Activated naive CD4-positive, alpha-beta T cell treated with anti-CD3 and anti-CD28 coated beads, Interleukin-2, amount 50 U/mL, for 24 hours (primary cell): ENCODE measurements around the gene TMPRSS9.

Experiments
- H3K27ac Mint-ChIP-seq: one replicate; pipeline ENCODE4 v1.8.0; 2021; ENCODE audit warnings: mild to moderate bottlenecking, mixed read lengths
- H3K27me3 Mint-ChIP-seq: one replicate; pipeline ENCODE4 v1.8.0; 2021; ENCODE audit warnings: mixed read lengths
- H3K36me3 Mint-ChIP-seq: one replicate; pipeline ENCODE4 v1.8.0; 2021; ENCODE audit warnings: mixed read lengths
- H3K4me1 Mint-ChIP-seq: one replicate; pipeline ENCODE4 v1.8.0; 2021; ENCODE audit warnings: mixed read lengths
- H3K4me3 Mint-ChIP-seq: one replicate; pipeline ENCODE4 v1.8.0; 2021; ENCODE audit warnings: mild to moderate bottlenecking, mixed read lengths
- H3K9me3 Mint-ChIP-seq: one replicate; pipeline ENCODE4 v1.8.0; 2021; ENCODE audit warnings: mixed read lengths

The TMPRSS9 gene

DNA sequence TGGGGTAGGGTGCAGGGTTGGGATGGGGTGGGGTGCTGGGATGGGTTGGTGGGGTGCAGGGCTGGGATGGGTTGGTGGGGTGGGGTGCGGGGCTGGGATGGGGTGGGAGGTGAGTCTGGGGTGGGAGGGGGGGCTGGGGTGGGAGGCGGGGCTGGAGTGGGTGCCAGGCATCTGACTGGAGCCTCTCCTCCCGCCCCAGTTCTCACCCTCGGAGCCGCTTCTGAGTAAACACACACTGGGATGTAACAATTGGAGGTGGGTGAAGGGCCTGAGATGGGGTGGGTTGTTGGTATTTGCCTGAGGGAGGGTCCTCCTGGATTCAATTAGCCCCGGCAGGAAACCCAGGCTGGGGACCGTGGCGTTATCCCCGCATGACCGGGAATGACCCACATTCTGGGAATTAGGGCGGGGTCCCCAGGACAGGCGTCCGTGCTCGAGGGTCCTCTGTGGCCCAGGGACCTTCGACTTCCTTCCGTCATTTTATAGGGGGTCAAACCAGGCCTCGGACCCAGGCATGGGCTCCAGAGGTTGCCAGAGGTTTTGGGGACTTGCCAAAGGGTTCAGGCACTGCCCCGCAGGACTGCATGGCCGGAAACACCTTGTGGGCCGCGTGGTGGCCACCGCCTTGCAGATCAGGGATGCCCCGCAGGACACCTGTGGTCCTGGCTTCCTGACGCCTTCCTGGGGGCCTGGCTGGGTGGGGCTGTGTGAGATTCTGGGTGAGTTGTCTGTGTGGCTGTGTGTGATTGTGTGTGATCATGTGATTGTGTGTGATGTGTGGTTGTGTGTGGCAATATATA, 1.4 kb downstream of the TMPRSS9 start:
- H3K9me3 Mint-ChIP-seq, result no peaks in the 10 kb centered on the region
- H3K4me3 Mint-ChIP-seq, result no peak overlapping the region
- H3K27ac Mint-ChIP-seq, result no peak overlapping the region
- peaks cover 5% of the 10 kb centered on the region for H3K4me1 Mint-ChIP-seq
- H3K36me3 Mint-ChIP-seq, result no peaks in the 10 kb centered on the region
- peaks cover 9% of the 10 kb centered on the region for H3K27me3 Mint-ChIP-seq

DNA sequence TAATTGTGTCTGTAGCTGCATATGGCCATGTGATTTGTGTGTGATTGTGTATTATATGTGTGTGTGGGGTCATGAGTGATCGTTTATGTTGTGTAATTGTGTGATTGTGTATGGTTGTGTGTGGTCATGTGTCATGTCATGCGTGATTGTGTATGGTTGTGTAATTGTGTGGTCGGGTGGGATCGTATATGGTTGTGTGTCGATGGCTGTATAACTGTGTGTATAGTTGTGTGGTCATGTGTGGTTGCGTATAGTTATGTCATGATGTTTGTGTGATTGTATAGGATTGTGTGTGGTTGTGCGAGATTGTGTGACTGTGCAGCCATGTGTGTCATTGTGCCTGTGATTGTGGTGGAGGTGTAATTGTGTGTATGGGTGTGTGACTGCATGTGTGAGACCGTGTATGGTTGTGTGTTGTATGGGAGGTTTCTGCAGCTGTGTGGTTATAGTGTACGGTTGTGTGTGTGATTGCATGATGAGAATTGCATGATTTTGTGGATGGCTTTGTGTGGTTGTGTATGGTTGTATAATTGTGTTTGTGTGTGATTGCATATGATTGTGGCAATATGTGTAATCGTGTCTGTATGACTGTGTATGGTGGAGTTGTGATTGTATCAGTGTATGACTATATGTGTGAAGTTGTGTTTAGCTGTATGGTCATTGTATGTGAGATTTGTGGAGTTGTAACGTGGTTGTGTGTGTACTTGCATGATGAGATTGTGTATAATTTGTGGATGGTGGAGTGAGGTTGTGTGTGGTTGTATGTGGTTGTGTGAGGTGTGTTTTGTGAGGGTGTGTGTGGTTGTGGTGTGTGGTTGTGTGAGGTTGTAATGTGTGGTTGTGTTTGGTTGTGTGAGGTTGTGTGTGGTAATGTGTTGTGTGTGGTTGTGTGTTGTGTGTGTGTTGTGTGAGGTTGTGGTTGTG, 2.2 kb downstream of the TMPRSS9 start:
- Mint-ChIP-seq H3K27me3 (peaks cover 9% of the 10 kb centered on the region), H3K27ac (no peak overlapping the region), H3K4me3 (no peak overlapping the region), H3K4me1 (peaks cover 5% of the 10 kb centered on the region), H3K9me3 (no peaks in the 10 kb centered on the region), H3K36me3 (no peaks in the 10 kb centered on the region)

DNA sequence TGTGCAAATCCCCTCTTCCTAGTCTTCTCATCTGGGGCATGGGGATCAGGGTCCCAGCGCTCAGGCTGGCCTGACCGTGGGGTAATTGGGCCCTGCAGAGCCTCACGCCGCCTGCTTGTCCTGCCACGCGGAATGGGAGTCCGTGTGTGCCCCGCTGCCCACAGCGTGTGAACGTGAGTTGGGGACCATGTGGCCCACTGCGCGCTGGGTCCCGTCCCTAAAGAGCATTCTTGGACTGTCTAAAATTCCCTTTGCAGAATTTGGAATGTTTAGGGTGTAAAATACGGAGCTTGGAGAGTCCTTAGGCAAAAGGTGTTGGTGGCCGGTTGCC, 2.9 kb downstream of the TMPRSS9 start:
- Mint-ChIP-seq H3K27ac (no peak overlapping the region), H3K4me1 (peaks cover 5% of the 10 kb centered on the region), H3K27me3 (peaks cover 9% of the 10 kb centered on the region), H3K4me3 (no peak overlapping the region), H3K9me3 (no peaks in the 10 kb centered on the region), H3K36me3 (no peaks in the 10 kb centered on the region)

DNA sequence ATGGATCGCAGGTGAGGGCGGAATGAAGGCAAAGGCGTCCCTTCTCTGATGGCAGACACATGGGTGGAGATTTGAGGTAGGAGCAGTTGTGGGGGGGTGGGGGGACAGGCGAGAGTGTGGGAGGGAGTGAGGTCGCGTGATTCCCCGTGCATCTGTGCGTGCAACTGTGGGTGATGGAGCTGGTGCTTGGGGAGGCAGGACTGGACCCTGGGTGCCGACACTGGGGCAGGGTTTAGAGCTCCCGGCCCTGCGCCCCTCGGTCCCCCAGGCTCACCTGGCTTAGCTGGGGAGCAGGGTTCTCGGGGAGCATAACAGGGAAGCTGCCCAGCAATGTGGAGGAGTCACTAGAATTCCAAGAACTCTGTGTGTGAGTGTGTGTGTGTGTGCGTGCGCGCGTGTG, 3.4 kb downstream of the TMPRSS9 start:
- H3K4me3 Mint-ChIP-seq, result no peak overlapping the region
- H3K27me3 Mint-ChIP-seq, result peaks cover 9% of the 10 kb centered on the region
- no peaks in the 10 kb centered on the region for H3K9me3 Mint-ChIP-seq
- peaks cover 5% of the 10 kb centered on the region for H3K4me1 Mint-ChIP-seq
- no peak overlapping the region for H3K27ac Mint-ChIP-seq
- no peaks in the 10 kb centered on the region for H3K36me3 Mint-ChIP-seq

DNA sequence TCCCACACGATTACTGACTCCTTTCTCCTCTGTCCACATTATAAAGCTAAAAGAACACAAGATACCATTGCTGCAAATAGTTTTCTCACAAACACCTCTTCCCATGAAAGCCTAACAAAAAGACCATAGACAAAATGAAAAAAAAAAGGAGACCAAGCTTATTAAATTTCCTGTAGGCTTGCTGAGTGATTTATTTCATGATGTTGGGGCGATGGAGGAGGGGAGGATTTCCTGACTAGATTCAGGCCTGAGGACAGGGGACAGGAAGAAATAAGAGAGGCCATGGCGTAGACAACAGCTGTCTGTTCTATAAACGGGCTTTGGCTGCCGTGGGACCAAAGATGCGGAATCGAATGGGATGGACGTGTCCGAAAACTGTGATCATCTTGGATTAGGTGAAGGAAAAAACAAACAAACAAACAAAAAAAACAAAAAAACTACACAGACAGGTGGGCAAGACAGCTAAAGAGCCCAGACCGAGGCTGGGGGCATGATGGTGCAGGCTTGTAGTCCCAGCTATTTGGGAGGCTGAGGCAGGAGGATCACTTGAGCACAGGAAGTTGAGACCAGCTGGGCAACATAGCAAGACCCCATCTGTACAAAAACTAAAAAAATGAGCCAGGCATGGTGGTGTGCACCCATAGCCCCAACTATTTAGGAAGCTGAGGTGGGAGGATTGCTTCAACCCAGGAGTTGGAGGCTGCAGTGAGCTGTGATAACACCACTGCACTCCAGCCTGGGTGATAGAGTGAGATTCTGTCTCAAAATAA, 5.3 kb downstream of the TMPRSS9 start:
- no peak overlapping the region for H3K4me3 Mint-ChIP-seq
- peaks cover 9% of the 10 kb centered on the region for H3K27me3 Mint-ChIP-seq
- H3K36me3 Mint-ChIP-seq, result no peaks in the 10 kb centered on the region
- H3K27ac Mint-ChIP-seq, result no peak overlapping the region
- no peaks in the 10 kb centered on the region for H3K9me3 Mint-ChIP-seq
- peaks cover 4% of the 10 kb centered on the region for H3K4me1 Mint-ChIP-seq

DNA sequence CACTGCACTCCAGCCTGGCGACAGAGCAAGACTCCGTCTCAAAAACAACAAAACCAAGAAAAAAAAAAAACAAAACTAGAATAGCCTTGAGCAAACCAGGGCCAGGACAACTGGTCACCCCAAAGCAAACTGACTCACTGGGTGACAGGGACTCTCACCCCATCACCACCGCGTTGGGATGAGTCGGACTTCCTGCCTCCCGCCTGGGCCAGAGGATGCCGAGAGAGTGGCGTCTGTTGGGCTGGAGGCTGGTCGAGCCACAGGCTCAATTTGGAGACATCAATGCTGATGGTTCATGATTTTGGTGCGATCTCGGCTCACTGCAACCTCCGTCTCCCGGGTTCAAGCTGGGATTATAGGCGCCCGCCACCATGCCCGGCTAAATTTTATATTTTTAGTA, 11.6 kb downstream of the TMPRSS9 start:
- Mint-ChIP-seq H3K4me1 (no peaks in the 10 kb centered on the region), H3K4me3 (no peak overlapping the region), H3K9me3 (no peaks in the 10 kb centered on the region), H3K27ac (no peak overlapping the region), H3K36me3 (no peaks in the 10 kb centered on the region), H3K27me3 (no peaks in the 10 kb centered on the region)

DNA sequence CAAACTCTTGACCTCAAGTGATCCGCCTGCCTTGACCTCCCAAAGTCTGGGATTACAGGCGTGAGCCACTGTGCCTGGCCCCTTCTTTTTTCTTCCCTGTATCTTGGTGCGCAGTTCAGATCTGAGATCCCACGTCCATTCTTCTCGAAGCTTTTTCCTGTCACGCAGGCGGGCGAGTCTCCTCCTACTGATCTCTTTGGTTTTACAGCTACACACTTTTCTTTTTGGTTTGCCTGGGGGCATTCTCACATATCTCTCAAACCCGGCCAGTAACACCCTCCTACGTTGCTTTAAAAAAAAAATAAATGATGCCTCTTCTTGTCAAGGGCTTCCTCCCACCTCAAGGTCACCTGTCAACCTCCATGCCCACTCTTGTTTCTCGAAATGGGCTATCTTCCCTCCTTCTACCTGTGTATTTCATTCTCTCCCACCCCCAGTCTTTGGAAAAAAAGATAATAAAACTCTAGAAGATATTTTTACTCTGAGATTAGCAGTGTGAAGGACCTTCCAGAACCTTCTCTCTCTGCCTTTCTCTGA, 12.1 kb downstream of the TMPRSS9 start:
- H3K36me3 Mint-ChIP-seq, result no peaks in the 10 kb centered on the region
- H3K27ac Mint-ChIP-seq, result no peak overlapping the region
- no peaks in the 10 kb centered on the region for H3K4me1 Mint-ChIP-seq
- H3K4me3 Mint-ChIP-seq, result no peak overlapping the region
- no peaks in the 10 kb centered on the region for H3K27me3 Mint-ChIP-seq
- H3K9me3 Mint-ChIP-seq, result no peaks in the 10 kb centered on the region

DNA sequence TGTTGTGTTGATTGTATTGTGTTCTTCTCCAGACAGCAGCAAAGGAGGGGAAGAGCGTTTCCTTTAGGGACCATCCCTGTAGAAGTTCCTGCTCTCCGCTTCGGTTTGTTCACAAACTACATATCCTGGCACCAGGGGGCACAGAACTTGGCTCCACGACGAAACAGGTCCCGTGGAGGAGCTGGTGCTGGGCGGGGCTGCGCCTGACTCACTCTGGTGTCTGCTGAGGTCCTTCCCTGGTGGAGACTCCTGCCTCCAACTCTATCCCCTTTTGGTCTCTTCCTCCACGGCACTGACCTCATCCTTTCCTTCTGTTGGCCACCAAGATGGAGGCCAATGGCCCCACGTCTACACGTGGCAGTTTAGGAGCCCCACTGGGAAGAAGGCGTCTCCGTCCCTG, 14.7 kb downstream of the TMPRSS9 start:
- H3K27ac Mint-ChIP-seq, result no peak overlapping the region
- H3K9me3 Mint-ChIP-seq, result no peaks in the 10 kb centered on the region
- H3K4me3 Mint-ChIP-seq, result no peak overlapping the region
- H3K27me3 Mint-ChIP-seq, result no peaks in the 10 kb centered on the region
- no peaks in the 10 kb centered on the region for H3K4me1 Mint-ChIP-seq
- peaks cover 4% of the 10 kb centered on the region for H3K36me3 Mint-ChIP-seq

DNA sequence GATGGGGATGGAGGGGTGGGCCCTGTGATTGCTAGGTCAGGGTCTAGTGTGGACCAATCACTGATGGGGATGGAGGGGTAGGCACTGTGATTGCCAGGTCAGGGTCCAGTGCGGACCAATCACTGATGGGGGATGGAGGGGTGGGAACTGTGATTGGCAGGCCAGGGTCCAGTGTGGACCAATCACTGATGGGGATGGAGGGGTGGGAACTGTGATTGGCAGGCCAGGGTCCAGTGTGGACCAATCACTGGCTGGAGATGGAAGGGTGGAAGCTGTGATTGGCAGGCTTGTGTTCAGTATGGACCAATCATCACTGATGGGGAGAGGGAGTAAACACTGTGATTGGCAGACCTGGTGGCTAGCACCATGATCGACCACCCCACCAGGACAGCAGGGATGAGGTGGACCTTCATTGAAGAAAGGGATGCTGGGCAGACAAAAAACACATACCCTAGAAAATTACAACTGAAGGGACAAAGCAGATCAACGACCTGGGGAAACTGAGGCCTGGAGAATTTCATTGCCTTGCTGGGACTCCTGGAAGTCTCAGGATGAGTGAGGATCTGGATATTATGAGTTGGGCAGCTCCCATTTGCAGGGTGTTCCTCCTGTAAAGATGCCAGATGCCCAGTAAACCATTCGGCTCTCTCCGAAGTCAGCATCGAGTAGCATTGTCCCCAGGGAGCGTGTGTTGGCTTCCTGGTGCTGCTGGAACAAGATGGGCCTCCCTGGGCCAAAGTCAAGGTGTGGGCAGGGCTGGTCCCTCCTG, 15.5 kb downstream of the TMPRSS9 start:
- Mint-ChIP-seq H3K4me3 (no peak overlapping the region), H3K9me3 (no peaks in the 10 kb centered on the region), H3K27ac (peak overlapping the region; percentile 55), H3K27me3 (no peaks in the 10 kb centered on the region), H3K36me3 (peaks cover 4% of the 10 kb centered on the region), H3K4me1 (no peaks in the 10 kb centered on the region)

DNA sequence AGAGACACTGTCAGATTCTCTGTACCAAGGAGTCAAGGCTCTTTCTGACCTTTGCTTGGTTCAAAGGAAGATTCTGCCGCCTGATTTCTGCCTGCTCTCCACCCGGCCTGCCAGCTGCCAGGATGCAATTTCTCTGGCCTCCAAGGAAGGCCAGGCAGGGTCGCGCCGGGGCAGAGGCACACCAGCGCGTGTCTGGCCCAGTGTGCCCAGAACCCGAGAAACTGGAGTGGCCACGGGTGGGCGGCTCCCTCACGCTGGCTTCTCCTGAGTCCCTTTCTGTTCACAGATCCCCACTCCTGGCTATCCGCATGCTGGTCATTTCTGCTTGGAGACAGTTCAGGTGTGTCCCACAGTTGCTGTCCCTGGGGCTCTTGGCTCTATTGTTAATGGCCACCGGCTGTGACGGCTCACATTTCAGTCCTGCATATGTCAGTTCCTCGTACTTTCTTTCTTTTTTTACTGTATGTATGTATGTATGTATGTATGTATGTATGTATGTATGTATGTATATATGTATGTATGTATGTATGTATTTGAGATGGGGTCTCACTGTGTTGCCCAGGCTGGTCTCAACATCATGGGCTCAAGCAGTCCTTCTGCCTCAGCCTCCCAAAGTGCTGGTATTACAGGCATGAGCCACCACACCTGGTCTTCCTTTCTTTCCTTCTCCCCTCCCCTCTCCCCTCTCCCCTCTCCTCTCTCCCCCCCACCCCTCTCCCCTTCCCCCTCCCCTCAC, 16.9 kb downstream of the TMPRSS9 start:
- H3K36me3 Mint-ChIP-seq, result peaks cover 4% of the 10 kb centered on the region
- no peaks in the 10 kb centered on the region for H3K4me1 Mint-ChIP-seq
- H3K9me3 Mint-ChIP-seq, result no peaks in the 10 kb centered on the region
- H3K4me3 Mint-ChIP-seq, result no peak overlapping the region
- H3K27me3 Mint-ChIP-seq, result no peaks in the 10 kb centered on the region
- H3K27ac Mint-ChIP-seq, result no peak overlapping the region

DNA sequence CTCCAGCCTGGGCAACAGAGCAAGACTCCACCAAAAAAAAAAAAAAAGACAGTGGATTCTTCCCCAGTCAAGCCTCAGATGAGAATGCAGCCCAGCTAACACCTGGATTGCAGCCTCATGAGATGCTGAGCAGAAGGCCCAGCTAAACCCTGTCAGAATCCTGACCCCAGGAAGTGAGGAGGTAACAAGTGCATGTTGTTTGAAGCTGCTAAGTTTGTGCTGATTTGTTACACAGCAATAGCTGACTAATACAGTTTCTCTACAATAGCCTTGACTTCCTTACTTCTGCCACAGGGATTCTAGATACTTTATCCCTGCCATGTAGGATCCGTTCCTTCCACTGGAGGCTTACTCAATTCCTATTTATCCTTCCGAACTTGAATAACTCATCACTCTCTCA, 20.5 kb downstream of the TMPRSS9 start:
- Mint-ChIP-seq H3K27ac (no peak overlapping the region), H3K36me3 (peaks cover 4% of the 10 kb centered on the region), H3K4me1 (no peaks in the 10 kb centered on the region), H3K9me3 (no peaks in the 10 kb centered on the region), H3K27me3 (no peaks in the 10 kb centered on the region), H3K4me3 (no peak overlapping the region)

DNA sequence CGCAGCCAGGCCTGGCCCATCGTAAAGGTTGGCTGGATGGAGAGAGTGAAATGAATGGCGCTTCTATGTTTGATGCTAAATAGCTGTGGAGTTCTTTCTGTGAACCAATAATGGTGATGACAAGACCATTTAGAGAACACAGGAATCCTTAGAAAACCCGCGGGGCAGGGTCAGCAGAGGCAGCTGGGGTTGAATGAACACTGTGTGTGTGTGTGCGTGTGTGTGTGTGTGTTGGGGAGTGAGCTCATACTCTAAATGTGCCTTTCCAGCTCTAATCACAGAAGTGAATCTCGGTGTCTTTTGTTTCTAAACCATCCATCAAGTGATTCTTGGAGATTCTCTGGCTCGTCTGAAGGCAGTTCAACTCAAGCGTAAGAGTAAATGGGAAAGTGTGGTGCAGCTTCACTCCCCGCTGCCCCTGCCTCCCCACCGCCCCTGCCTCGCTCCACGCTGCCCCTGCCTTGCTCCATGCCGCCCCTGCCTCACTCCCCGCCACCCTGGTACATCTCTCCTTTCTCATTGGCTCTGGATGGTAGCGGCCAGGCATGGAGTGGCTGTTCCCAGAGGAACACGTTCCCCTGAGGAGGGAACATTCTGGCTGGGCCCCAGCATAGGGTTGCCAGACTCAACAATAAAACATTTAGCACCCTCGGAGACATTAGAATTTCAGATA, 21.2 kb downstream of the TMPRSS9 start:
- H3K27ac Mint-ChIP-seq, result no peak overlapping the region
- no peaks in the 10 kb centered on the region for H3K9me3 Mint-ChIP-seq
- H3K4me1 Mint-ChIP-seq, result no peaks in the 10 kb centered on the region
- H3K4me3 Mint-ChIP-seq, result no peak overlapping the region
- no peaks in the 10 kb centered on the region for H3K27me3 Mint-ChIP-seq
- peaks cover 4% of the 10 kb centered on the region for H3K36me3 Mint-ChIP-seq

DNA sequence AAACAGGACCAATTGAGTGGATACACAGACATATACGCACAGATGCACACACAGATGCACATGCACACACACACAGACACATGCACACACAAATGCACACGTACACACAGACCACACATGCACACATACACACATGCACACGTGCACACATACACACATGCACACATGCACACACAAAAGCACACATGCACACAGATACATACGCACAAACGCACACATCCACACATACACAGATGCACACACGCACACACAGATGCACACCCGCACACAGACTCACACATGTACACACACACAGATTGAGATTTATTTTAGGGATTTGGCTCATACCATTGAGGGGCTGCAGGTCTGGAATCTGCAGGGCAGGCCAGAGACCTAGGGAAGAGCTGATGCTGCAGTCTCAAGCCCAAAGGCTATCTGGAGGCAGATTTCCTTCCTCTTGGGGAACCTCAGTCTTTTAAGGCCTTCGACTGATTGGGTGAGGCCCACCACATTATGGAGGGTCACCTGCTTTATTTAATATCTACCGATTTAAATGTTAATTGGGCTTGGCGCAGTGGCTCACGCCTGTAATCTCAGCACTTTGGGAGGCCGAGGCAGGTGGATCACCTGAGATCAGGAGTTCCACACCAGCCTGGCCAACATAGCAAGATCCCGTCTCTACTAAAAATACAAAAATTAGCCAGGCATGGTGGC, 22.6 kb downstream of the TMPRSS9 start:
- Mint-ChIP-seq H3K9me3 (no peaks in the 10 kb centered on the region), H3K27ac (no peak overlapping the region), H3K27me3 (no peaks in the 10 kb centered on the region), H3K4me1 (no peaks in the 10 kb centered on the region), H3K36me3 (peaks cover 4% of the 10 kb centered on the region), H3K4me3 (no peak overlapping the region)
